Heart left ventricle (tissue), 13 donors: ENCODE measurements around the gene ERRFI1.

Experiments
- POLR2A ChIP-seq, 2 donors: fragments of 450-650 bp; IDR thresholded peaks; one replicate each; pipeline ENCODE4 v1.6.1; 2017; ENCODE audit warnings: antibody characterized with exemption in 2 of 2, mild to moderate bottlenecking in 2 of 2, moderate library complexity in 2 of 2
- TF ChIP-seq, protein P1 (sequence below), 12 donors: fragments of 200-600 bp; sonication (generic) in 4 of 12; IDR thresholded peaks; one replicate each; pipeline versions ENCODE4 v1.5.0 to v1.8.0; 2018 to 2022; ENCODE audit warnings: antibody characterized with exemption in 12 of 12, mild to moderate bottlenecking in 5 of 12
- donor health status: ischemic (EF 13 %, LVEDD 7.1; RV severe dilation, severe dysfunction).
- donor health status: DM: no; HTN: yes; CAD: no.
- donor health status: DM: no; HTN: no; CAD: no.
- donor health status: ischemic (EF 25% LVEDD 6.9; RV normal size, moderate dysfunction).
- donor health status: ischemic (EF 25% LVEDD 5.7; RV mildly dilated, moderate dysfunction).
- donor health status: ischemic (EF 35%, LVEDD 5.7; RV mildly dilated, moderate dysfunction).
- donor health status: nonischemic (EF 11% LVEDD 7.7; RV severe dilation, severe dysfunction).
- donor health status: DM: yes; HTN: yes; CAD: no.
- donor health status: PGD.
- donor health status: ischemic (EF 29% LVEDD 5.4; RV normal size, mild dysfunction).
- donor health status: nonischemic (EF 23%, LVEDD 6.1; RV moderate dilation, normal function).

GRCh38 chr1:8018492-8019228 is 7.4 kb downstream of the ERRFI1 start:
- TF ChIP-seq, protein P1, sequence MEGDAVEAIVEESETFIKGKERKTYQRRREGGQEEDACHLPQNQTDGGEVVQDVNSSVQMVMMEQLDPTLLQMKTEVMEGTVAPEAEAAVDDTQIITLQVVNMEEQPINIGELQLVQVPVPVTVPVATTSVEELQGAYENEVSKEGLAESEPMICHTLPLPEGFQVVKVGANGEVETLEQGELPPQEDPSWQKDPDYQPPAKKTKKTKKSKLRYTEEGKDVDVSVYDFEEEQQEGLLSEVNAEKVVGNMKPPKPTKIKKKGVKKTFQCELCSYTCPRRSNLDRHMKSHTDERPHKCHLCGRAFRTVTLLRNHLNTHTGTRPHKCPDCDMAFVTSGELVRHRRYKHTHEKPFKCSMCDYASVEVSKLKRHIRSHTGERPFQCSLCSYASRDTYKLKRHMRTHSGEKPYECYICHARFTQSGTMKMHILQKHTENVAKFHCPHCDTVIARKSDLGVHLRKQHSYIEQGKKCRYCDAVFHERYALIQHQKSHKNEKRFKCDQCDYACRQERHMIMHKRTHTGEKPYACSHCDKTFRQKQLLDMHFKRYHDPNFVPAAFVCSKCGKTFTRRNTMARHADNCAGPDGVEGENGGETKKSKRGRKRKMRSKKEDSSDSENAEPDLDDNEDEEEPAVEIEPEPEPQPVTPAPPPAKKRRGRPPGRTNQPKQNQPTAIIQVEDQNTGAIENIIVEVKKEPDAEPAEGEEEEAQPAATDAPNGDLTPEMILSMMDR (IDR thresholded peaks at IDR 0.05): no peak
- TF ChIP-seq POLR2A (IDR thresholded peaks at IDR 0.05): no peak
